Ovary (tissue), 3 donors: ENCODE measurements around the gene ZNF124.

Source experiments
- EP300 ChIP-seq: sonication (generic); formaldehyde crosslinking; IDR thresholded peaks from one replicate; pipeline ENCODE4 v1.6.1; 2017; ENCODE audit warnings: antibody characterized with exemption
- TF ChIP-seq, protein P1 (sequence below), 3 donors: fragments of 450-650 bp in 2 of 3; fragments of 200-600 bp in 1 of 3; IDR thresholded peaks; one replicate each; pipeline versions ENCODE4 v1.5.1 to v1.8.0; 2016 to 2022; ENCODE audit warnings: antibody characterized with exemption in 3 of 3, mild to moderate bottlenecking in 1 of 3
- donor health status: DM: no; HTN: no; CAD: no.

DNA sequence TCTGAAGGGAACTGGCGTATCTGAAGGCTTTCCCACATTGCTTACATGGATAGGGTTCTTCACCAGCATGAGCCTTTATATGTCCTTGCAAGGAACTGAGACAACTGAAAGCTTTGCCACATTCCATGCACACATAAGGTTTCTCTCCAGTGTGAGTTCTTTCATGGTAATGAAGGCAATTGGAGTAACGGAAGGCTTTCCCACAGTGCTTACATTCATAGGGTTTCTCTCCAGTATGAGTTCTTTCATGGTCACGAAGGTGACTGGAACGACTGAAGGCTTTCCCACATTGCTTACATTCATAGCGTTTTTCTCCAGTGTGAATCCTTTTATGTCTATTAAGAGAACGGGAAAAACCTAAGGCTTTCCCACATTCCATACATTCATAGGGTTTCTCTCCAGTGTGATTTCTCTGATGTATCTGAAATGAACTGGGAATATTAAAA, 15.0 kb downstream of the ZNF124 start:
- TF ChIP-seq, protein P1, sequence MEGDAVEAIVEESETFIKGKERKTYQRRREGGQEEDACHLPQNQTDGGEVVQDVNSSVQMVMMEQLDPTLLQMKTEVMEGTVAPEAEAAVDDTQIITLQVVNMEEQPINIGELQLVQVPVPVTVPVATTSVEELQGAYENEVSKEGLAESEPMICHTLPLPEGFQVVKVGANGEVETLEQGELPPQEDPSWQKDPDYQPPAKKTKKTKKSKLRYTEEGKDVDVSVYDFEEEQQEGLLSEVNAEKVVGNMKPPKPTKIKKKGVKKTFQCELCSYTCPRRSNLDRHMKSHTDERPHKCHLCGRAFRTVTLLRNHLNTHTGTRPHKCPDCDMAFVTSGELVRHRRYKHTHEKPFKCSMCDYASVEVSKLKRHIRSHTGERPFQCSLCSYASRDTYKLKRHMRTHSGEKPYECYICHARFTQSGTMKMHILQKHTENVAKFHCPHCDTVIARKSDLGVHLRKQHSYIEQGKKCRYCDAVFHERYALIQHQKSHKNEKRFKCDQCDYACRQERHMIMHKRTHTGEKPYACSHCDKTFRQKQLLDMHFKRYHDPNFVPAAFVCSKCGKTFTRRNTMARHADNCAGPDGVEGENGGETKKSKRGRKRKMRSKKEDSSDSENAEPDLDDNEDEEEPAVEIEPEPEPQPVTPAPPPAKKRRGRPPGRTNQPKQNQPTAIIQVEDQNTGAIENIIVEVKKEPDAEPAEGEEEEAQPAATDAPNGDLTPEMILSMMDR (IDR thresholded peaks at IDR 0.05): no peak
- no peak for TF ChIP-seq EP300
